ENCODE results near the gene TMEM120A. TPM values are rescaled to one million over a fixed set of nuclear protein-coding genes. Genes with fewer than 3 reads are reported as not detected.

TMEM120A gene
- total and polyA plus RNA-seq, 2 experiments from 2014 or later: 12.7 to 22.3 TPM

DNA sequence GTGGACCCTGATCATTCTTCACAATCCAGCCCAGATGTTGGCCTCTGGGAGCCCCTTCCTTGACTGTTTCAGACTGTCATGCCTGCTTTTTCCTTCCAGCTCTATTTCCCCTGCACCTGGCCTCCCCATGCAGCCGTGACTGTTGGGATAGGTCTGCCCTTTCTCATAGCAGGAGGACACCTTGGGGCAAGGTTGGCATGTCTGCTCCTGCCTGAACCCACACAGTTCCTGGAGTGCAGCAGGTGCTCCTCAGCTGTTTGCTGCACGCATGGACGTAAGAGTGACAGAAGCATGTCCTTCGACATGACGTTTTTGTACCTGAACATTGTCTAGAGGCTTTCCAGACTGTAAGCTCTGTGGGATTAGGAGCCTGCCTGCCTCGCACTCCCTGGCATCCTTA is 55.5 kb downstream of the TMEM120A start:
- H3K27ac Mint-ChIP-seq: peak overlapping the region; percentile 82

DNA sequence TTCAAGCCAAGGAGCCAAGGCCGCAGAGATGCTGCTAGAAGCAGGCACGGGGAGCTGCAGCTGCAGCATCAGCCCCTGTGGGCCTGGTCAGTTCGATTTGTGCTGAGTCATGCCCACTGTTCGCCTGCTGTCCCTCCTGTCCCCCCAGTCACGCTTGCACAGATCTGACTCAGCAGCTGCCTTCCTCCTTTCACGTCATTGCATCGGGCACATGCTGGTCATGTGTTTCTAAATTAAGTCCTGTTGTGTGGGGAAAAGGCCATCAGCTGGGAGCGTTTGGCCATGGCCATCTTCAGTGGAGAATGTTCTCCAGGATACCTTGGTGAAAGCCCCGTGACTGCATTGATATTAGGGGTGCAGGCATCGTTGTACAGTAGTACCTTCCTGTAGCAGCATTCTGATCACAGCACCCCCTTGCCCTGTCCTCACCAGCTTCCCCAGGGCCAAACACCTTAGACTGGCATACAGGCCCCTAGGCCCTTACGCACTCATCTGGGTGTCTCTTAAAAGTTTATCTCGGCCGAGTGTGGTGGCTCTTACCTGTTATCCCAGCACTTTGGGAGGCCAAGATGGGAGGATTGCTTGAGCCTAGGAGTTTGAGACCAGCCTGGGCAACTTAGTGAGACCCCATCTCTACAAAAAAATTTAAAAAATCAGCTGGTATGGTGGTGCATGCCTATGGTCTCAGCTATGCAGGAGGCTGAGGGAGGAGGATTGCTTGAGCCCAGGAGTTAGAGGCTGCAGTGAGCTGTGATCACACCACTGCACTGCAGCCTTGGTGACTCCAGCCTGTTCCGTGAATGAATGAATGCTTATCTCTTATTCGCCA is 56.2 kb downstream of the TMEM120A start:
- Histone ChIP-seq H2AFZ (no peak overlapping the region), H4K20me1 (replicated peaks; ENCODE audit: insufficient read depth) (peaks cover 31% of the 10 kb centered on the region), H3K4me1 (ENCODE audit: insufficient read depth) (no peaks in the 10 kb centered on the region), H3F3A (replicated peaks; ENCODE audit: low read depth) (no peaks in the 10 kb centered on the region), H3K79me2 (replicated peaks; ENCODE audit: insufficient read depth) (peaks cover 68% of the 10 kb centered on the region), H3K27ac (ENCODE audit: low read depth) (no peak overlapping the region), H3K27me3 (ENCODE audit: insufficient read depth) (no peaks in the 10 kb centered on the region), H3K4me2 (no peak overlapping the region), H3K9me2 (ENCODE audit: insufficient read depth) (no peaks in the 10 kb centered on the region), H3K36me3 (ENCODE audit: insufficient read depth) (no peaks in the 10 kb centered on the region), H3K4me3 (no peak overlapping the region)
- no peak overlapping the region for H3K4me3 Mint-ChIP-seq
- ATAC-seq: no peak; the same call in 2 of the 3 replicates
- H3K27ac Mint-ChIP-seq: peak overlapping the region; percentile 94
- H3K36me3 Mint-ChIP-seq (ENCODE audit: low read depth): peaks cover 24% of the 10 kb centered on the region
- no peaks in the 10 kb centered on the region; the same call in 2 of the 3 replicates for H3K4me1 Mint-ChIP-seq
- H3K9me3 Mint-ChIP-seq: no peaks in the 10 kb centered on the region; the same call in 2 of the 3 replicates
- no peak for DNase-seq (ENCODE audit: low spot score)
- peaks cover 11% of the 10 kb centered on the region for H3K27me3 Mint-ChIP-seq (ENCODE audit: insufficient read depth, low read depth, poor library complexity)
- TF ChIP-seq, protein P1, sequence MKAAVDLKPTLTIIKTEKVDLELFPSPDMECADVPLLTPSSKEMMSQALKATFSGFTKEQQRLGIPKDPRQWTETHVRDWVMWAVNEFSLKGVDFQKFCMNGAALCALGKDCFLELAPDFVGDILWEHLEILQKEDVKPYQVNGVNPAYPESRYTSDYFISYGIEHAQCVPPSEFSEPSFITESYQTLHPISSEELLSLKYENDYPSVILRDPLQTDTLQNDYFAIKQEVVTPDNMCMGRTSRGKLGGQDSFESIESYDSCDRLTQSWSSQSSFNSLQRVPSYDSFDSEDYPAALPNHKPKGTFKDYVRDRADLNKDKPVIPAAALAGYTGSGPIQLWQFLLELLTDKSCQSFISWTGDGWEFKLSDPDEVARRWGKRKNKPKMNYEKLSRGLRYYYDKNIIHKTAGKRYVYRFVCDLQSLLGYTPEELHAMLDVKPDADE (IDR thresholded peaks at IDR 0.05): no peak
- TF ChIP-seq EZH2 (IDR thresholded peaks at IDR 0.05; ENCODE audit: low read depth, unreplicated experiment) (no peak), JUNB (IDR thresholded peaks at IDR 0.05; ENCODE audit: unreplicated experiment) (no peak), CREB1 (CRISPR knock-in tag; IDR thresholded peaks at IDR 0.05; ENCODE audit: low read depth) (no peak), EZH2phosphoT487 (IDR thresholded peaks at IDR 0.05; ENCODE audit: unreplicated experiment) (no peak), ZNF114 (CRISPR knock-in tag; IDR thresholded peaks at IDR 0.05) (no peak), STAT1 (IDR thresholded peaks at IDR 0.05; ENCODE audit: unreplicated experiment) (no peak), ZNF331 (CRISPR knock-in tag; IDR thresholded peaks at IDR 0.05; ENCODE audit: low read depth) (no peak)
- TF ChIP-seq, protein P2, sequence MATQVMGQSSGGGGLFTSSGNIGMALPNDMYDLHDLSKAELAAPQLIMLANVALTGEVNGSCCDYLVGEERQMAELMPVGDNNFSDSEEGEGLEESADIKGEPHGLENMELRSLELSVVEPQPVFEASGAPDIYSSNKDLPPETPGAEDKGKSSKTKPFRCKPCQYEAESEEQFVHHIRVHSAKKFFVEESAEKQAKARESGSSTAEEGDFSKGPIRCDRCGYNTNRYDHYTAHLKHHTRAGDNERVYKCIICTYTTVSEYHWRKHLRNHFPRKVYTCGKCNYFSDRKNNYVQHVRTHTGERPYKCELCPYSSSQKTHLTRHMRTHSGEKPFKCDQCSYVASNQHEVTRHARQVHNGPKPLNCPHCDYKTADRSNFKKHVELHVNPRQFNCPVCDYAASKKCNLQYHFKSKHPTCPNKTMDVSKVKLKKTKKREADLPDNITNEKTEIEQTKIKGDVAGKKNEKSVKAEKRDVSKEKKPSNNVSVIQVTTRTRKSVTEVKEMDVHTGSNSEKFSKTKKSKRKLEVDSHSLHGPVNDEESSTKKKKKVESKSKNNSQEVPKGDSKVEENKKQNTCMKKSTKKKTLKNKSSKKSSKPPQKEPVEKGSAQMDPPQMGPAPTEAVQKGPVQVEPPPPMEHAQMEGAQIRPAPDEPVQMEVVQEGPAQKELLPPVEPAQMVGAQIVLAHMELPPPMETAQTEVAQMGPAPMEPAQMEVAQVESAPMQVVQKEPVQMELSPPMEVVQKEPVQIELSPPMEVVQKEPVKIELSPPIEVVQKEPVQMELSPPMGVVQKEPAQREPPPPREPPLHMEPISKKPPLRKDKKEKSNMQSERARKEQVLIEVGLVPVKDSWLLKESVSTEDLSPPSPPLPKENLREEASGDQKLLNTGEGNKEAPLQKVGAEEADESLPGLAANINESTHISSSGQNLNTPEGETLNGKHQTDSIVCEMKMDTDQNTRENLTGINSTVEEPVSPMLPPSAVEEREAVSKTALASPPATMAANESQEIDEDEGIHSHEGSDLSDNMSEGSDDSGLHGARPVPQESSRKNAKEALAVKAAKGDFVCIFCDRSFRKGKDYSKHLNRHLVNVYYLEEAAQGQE (IDR thresholded peaks at IDR 0.05; ENCODE audit: unreplicated experiment): no peak

More for the DNA sequence above, 55.5 kb downstream of the TMEM120A start:
- DNase-seq (ENCODE audit: low spot score) (no peak), ATAC-seq (no peak)
- Histone ChIP-seq H3F3A (replicated peaks; ENCODE audit: low read depth) (no peaks in the 10 kb centered on the region), H3K4me1 (ENCODE audit: insufficient read depth) (no peaks in the 10 kb centered on the region), H4K20me1 (replicated peaks; ENCODE audit: insufficient read depth) (peaks cover 31% of the 10 kb centered on the region), H3K4me3 (no peak overlapping the region), H3K79me2 (replicated peaks; ENCODE audit: insufficient read depth) (peaks cover 64% of the 10 kb centered on the region), H3K27ac (ENCODE audit: low read depth) (no peak overlapping the region), H2AFZ (no peak overlapping the region), H3K27me3 (ENCODE audit: insufficient read depth) (no peaks in the 10 kb centered on the region), H3K9me2 (ENCODE audit: insufficient read depth) (no peaks in the 10 kb centered on the region), H3K4me2 (no peak overlapping the region), H3K36me3 (ENCODE audit: insufficient read depth) (no peaks in the 10 kb centered on the region)
- Mint-ChIP-seq H3K4me1 (no peaks in the 10 kb centered on the region; the same call in 2 of the 3 replicates), H3K27me3 (ENCODE audit: insufficient read depth, low read depth, poor library complexity) (peaks cover 11% of the 10 kb centered on the region), H3K4me3 (no peak overlapping the region), H3K9me3 (no peaks in the 10 kb centered on the region; the same call in 2 of the 3 replicates), H3K36me3 (ENCODE audit: low read depth) (peaks cover 20% of the 10 kb centered on the region)
- TF ChIP-seq ZNF331 (CRISPR knock-in tag; IDR thresholded peaks at IDR 0.05; ENCODE audit: low read depth) (no peak), JUNB (IDR thresholded peaks at IDR 0.05; ENCODE audit: unreplicated experiment) (no peak), EZH2phosphoT487 (IDR thresholded peaks at IDR 0.05; ENCODE audit: unreplicated experiment) (no peak), CREB1 (CRISPR knock-in tag; IDR thresholded peaks at IDR 0.05; ENCODE audit: low read depth) (no peak), NANOG (IDR thresholded peaks at IDR 0.05; ENCODE audit: borderline replicate concordance) (no peak), ZNF114 (CRISPR knock-in tag; IDR thresholded peaks at IDR 0.05) (no peak)
- TF ChIP-seq, protein P1 (IDR thresholded peaks at IDR 0.05): no peak

Measured in GM23338 (cell line).